GM12878 (cell line): ENCODE measurements around the gene PTPRQ. TPM values are rescaled to one million over a fixed set of nuclear protein-coding genes. Genes with fewer than 3 reads are reported as not detected.
A peak's percentile ranks its signal among the peaks of the same experiment; 100 is the strongest.

ENCODE experiments used
- ATAC-seq: fragments of 200-7000 bp; cut with Tn5 transposase; 3 replicates; pipeline ENCODE4 v1.9.1; 2020; ENCODE audit warnings: mild to moderate bottlenecking, moderate library complexity
- BruUV-seq: library from RNA; stranded (reverse); fragments of 400-500 nt; replicated peaks from 2 replicates; lab custom pipeline; 2021; lab: Mats Ljungman, UMichigan
- CTCF ChIA-PET: fragments of 300-600 bp; sonication (Branson Sonifier 250); formaldehyde crosslinking; extraction: SDS; loops from one replicate; lab custom pipeline; 2021; ENCODE audit warnings: inconsistent platforms; lab: Yijun Ruan, JAX
- POLR2A ChIA-PET: fragments of 350-600 bp; formaldehyde crosslinking; extraction: SDS; loops from one replicate; lab custom pipeline; 2021; ENCODE audit warnings: inconsistent platforms; lab: Charles Lee
- RAD21 ChIA-PET: fragments of 300-600 bp; sonication (Branson Sonifier 250); formaldehyde crosslinking; loops from one replicate; lab custom pipeline; 2023; ENCODE audit warnings: antibody characterized with exemption; ENCODE audit not compliant: unreplicated experiment; lab: Charles Lee
- SMC1A ChIA-PET: fragments of 300-600 bp; sonication (Branson Sonifier 250); formaldehyde crosslinking; loops from one replicate; lab custom pipeline; 2023; ENCODE audit not compliant: unreplicated experiment, uncharacterized antibody; lab: Charles Lee
- DNase-seq: peaks from one replicate; pipeline ENCODE4 v3.0.0-alpha.2; 2011; ENCODE audit warnings: low read depth, low spot score
- FAIRE-seq: peaks from 3 replicates; lab custom pipeline; 2011; peaks lifted over from hg19 to GRCh38; lab: Jason Lieb, UNC
- H2AFZ ChIP-seq: 2 replicates; pipeline ENCODE4 v1.6.0; 2011; ENCODE audit warnings: low read depth, low read length, control low read depth; ENCODE audit not compliant: control insufficient read depth
- H3K27ac ChIP-seq: 2 replicates; pipeline ENCODE4 v1.5.1; 2011; ENCODE audit warnings: control low read depth; ENCODE audit not compliant: control insufficient read depth, insufficient read depth
- H3K27me3 ChIP-seq, 2 experiments: replicated peaks in 1 of 2; 2 replicates each; pipeline versions ENCODE4 v1.6.0 to v1.6.1; 2011; ENCODE audit warnings: low read length in 1 of 2; ENCODE audit not compliant: control insufficient read depth in 2 of 2, insufficient read depth in 2 of 2
- H3K36me3 ChIP-seq, 2 experiments: 2 replicates each; pipeline ENCODE4 v1.5.1; 2011; ENCODE audit warnings: low read length in 1 of 2; ENCODE audit not compliant: control insufficient read depth in 2 of 2, insufficient read depth in 2 of 2
- H3K4me1 ChIP-seq: 2 replicates; pipeline ENCODE4 v1.6.1; 2011; ENCODE audit warnings: mild to moderate bottlenecking, low read length, moderate library complexity, mixed read lengths; ENCODE audit not compliant: control insufficient read depth, insufficient read depth
- H3K4me2 ChIP-seq: 2 replicates; pipeline ENCODE4 v1.6.0; 2011; ENCODE audit warnings: control low read depth; ENCODE audit not compliant: control insufficient read depth, insufficient read depth
- H3K4me3 ChIP-seq: fragments of 200-600 bp; sonication (generic); 2 replicates; pipeline ENCODE4 v1.5.1; 2016
- H3K79me2 ChIP-seq: 2 replicates; pipeline ENCODE4 v1.6.0; 2011; ENCODE audit warnings: low read length; ENCODE audit not compliant: control insufficient read depth, insufficient read depth
- H3K9ac ChIP-seq: 2 replicates; pipeline ENCODE4 v1.8.0; 2011; ENCODE audit warnings: low read length, control low read depth, mixed read lengths; ENCODE audit not compliant: control insufficient read depth, insufficient read depth
- H3K9me3 ChIP-seq: replicated peaks from 3 replicates; pipeline ENCODE4 v1.5.1; 2011; ENCODE audit warnings: mild to moderate bottlenecking, low read length; ENCODE audit not compliant: control insufficient read depth, insufficient read depth
- H4K20me1 ChIP-seq: 2 replicates; pipeline ENCODE4 v1.6.0; 2011; ENCODE audit not compliant: control insufficient read depth, insufficient read depth
- BCL3 ChIP-seq: IDR thresholded peaks from 2 replicates; pipeline ENCODE4 v1.6.1; 2011; ENCODE audit warnings: borderline replicate concordance, low read depth, mild to moderate bottlenecking, moderate library complexity, low read length; ENCODE audit not compliant: insufficient read depth, poor library complexity, severe bottlenecking
- EP300 ChIP-seq, 2 experiments: fragments of 150-350 bp in 1 of 2; IDR thresholded peaks; 2 replicates each; pipeline ENCODE4 v1.6.1; 2011 to 2012; ENCODE audit warnings: low read depth in 2 of 2, low read length in 2 of 2, borderline replicate concordance in 1 of 2, improper control_type of control experiment in 1 of 2, inconsistent platforms in 1 of 2; ENCODE audit not compliant: control insufficient read depth in 1 of 2
- MYC ChIP-seq: IDR thresholded peaks from 2 replicates; pipeline ENCODE4 v1.6.1; 2011; ENCODE audit warnings: mild to moderate bottlenecking, low read length, moderate library complexity, inconsistent platforms; ENCODE audit not compliant: insufficient read depth, insufficient replicate concordance, insufficient read length, severe bottlenecking
- NR2C1 ChIP-seq: fragments of 450-650 bp; IDR thresholded peaks from 2 replicates; pipeline ENCODE4 v1.6.1; 2017; ENCODE audit warnings: antibody characterized with exemption, mild to moderate bottlenecking, moderate library complexity
- RAD51 ChIP-seq: fragments of 450-650 bp; IDR thresholded peaks from 2 replicates; pipeline ENCODE4 v1.6.1; 2016; ENCODE audit warnings: moderate library complexity, mild to moderate bottlenecking, inconsistent platforms
- RB1 ChIP-seq: fragments of 450-650 bp; formaldehyde crosslinking; IDR thresholded peaks from 2 replicates; pipeline ENCODE4 v1.6.1; 2017; ENCODE audit warnings: mild to moderate bottlenecking, borderline replicate concordance
- TAF1 ChIP-seq: IDR thresholded peaks from 2 replicates; pipeline ENCODE4 v1.6.1; 2011; ENCODE audit warnings: mild to moderate bottlenecking, low read depth, low read length, borderline replicate concordance
- TBL1XR1 ChIP-seq: IDR thresholded peaks from 2 replicates; pipeline ENCODE4 v1.6.1; 2012; ENCODE audit warnings: low read depth, low read length, improper control_type of control experiment
- ZBTB11 ChIP-seq: fragments of 450-650 bp; formaldehyde crosslinking; IDR thresholded peaks from 2 replicates; pipeline ENCODE4 v1.5.0; 2022; ENCODE audit warnings: mild to moderate bottlenecking, missing genetic modification characterization
- ZNF24 ChIP-seq: fragments of 450-650 bp; IDR thresholded peaks from 2 replicates; pipeline ENCODE4 v1.6.1; 2017; ENCODE audit warnings: antibody characterized with exemption, mild to moderate bottlenecking
- WGBS: methylation state at CpG from one replicate; pipeline ENCODE4 v1.1.6; 2016; ENCODE audit warnings: low lambda C conversion rate; ENCODE audit not compliant: insufficient replicate concordance, insufficient coverage; ENCODE audit errors: missing lambda C conversion rate; 5-methylcytosine and 5-hydroxymethylcytosine counted together
- in situ Hi-C: fragments of 300-500 bp; cut with MboI; formaldehyde crosslinking; loops from 9 replicates; pipeline ENCODE4 v1.14.3; 2018; ENCODE audit warnings: mixed read lengths
- intact Hi-C: fragments of 100-400 bp; cut with micrococcal nuclease; formaldehyde crosslinking; loops from one replicate; pipeline ENCODE4 v1.14.2; 2022; ENCODE audit not compliant: unreplicated experiment
- polyA plus RNA-seq, 11 experiments: library from polyadenylated mRNA; depleted of rRNA in 4 of 11; unstranded in 6 of 11; stranded (reverse) in 5 of 11; fragments of >200 nt; fragmentation: Nextera tagmentation in 4 of 11; fragmentation: Illumina TruSeq in 1 of 11; extraction: Ambion mirVana in 4 of 11; extraction: Trizol in 1 of 11; gene quantifications; 1 replicate in 1 of 11; 2 replicates in 10 of 11; pipeline versions ENCODE4 v1.2.1 to v1.2.3, GENCODE V29; 2011 to 2016; ENCODE audit warnings: inconsistent platforms in 2 of 11, missing spikeins in 2 of 11, low read depth in 1 of 11
- total RNA-seq, 4 experiments: library from RNA; depleted of rRNA in 3 of 4; stranded (reverse); fragments of >200 nt in 3 of 4; fragmentation: Illumina TruSeq in 1 of 4; extraction: Trizol in 1 of 4; gene quantifications; 2 replicates each; pipeline versions ENCODE4 v1.2.1 to v1.2.3, GENCODE V29; 2013 to 2021

PTPRQ gene
- total and polyA plus RNA-seq, 10 of the 15 experiments (the other 5 are each of a cell fraction or from before 2014, with no cell fraction given): 0.01 TPM; not detected in 9

GRCh38 chr12:80659512-80660063, 215.6 kb downstream of the PTPRQ start:
- DNase-seq (no peak), ATAC-seq (no peak), FAIRE-seq (no peak)
- Histone ChIP-seq H4K20me1 (no peaks in the 10 kb centered on the region), H3K9me3 (no peaks in the 10 kb centered on the region), H3K36me3 (no peaks in the 10 kb centered on the region), H3K79me2 (no peaks in the 10 kb centered on the region), H3K27ac (no peak overlapping the region), H3K4me1 (no peaks in the 10 kb centered on the region), H2AFZ (no peak overlapping the region), H3K27me3 (no peaks in the 10 kb centered on the region), H3K4me3 (no peak overlapping the region), H3K9ac (no peak overlapping the region), H3K4me2 (no peak overlapping the region)
- ChIA-PET POLR2A (no interaction called here), RAD21 (no interaction called here), SMC1A (no interaction called here), CTCF (no interaction called here)
- WGBS: 16% methylated on average over 5 of the region's 5 CpGs
- intact Hi-C loops (no loop called here), in situ Hi-C loops (no loop called here)
- no TSS peak for BruUV-seq
- TF ChIP-seq BCL3 (peak; percentile 51), TBL1XR1 (no peak)

GRCh38 chr12:80662586-80662985, 218.6 kb downstream of the PTPRQ start:
- Histone ChIP-seq H3K9ac (no peak overlapping the region), H3K27ac (no peak overlapping the region), H3K79me2 (no peaks in the 10 kb centered on the region), H3K36me3 (no peaks in the 10 kb centered on the region), H2AFZ (no peak overlapping the region), H3K4me3 (no peak overlapping the region), H3K4me1 (no peaks in the 10 kb centered on the region), H3K27me3 (no peaks in the 10 kb centered on the region), H3K4me2 (no peak overlapping the region), H3K9me3 (no peaks in the 10 kb centered on the region), H4K20me1 (no peaks in the 10 kb centered on the region)
- BruUV-seq: no TSS peak
- in situ Hi-C loops: no loop called here
- FAIRE-seq (no peak), ATAC-seq (no peak), DNase-seq (no peak)
- intact Hi-C loops: no loop called here
- ChIA-PET RAD21 (no interaction called here), POLR2A (no interaction called here), SMC1A (no interaction called here), CTCF (no interaction called here)
- TF ChIP-seq RB1 (no peak), ZBTB11 (CRISPR knock-in tag) (no peak), MYC (no peak), EP300 (IDR thresholded peaks at IDR 0.05; ENCODE audit: borderline replicate concordance in 1 of 2, control insufficient read depth in 1 of 2, low read depth in 2 of 2, low read length in 2 of 2) (no peak), ZNF24 (no peak), TAF1 (no peak), RAD51 (no peak), NR2C1 (no peak)
